H1 (cell line): ENCODE results near the gene STEAP4. TPM values are rescaled to one million over a fixed set of nuclear protein-coding genes. Genes with fewer than 3 reads are reported as not detected.

Source experiments
- CTCF ChIA-PET: fragments of 300-600 bp; sonication (Branson Sonifier 250); formaldehyde crosslinking; loops from one replicate; lab custom pipeline; 2021; ENCODE audit not compliant: partially characterized antibody; lab: Charles Lee
- POLR2A ChIA-PET: fragments of 300-600 bp; sonication (Branson Sonifier 250); formaldehyde crosslinking; loops from one replicate; lab custom pipeline; 2021; ENCODE audit warnings: inconsistent platforms; ENCODE audit not compliant: partially characterized antibody; lab: Charles Lee
- DNase-seq, 2 experiments: peaks; one replicate each; pipeline versions ENCODE4 v3.0.0 to v3.0.0-alpha.2; 2010 to 2022; ENCODE audit warnings: low spot score in 2 of 2, low read depth in 1 of 2, mixed read lengths in 1 of 2
- FAIRE-seq: peaks from 2 replicates; lab custom pipeline; 2011; peaks lifted over from hg19 to GRCh38; lab: Jason Lieb, UNC
- H2AFZ ChIP-seq: 2 replicates; pipeline ENCODE4 v1.8.1; 2012; ENCODE audit warnings: low read length, inconsistent platforms
- H2AK5ac ChIP-seq: 2 replicates; pipeline ENCODE4 v1.6.1; 2013; ENCODE audit warnings: low read depth, low read length
- H2BK120ac ChIP-seq: replicated peaks from 2 replicates; pipeline ENCODE3; 2013; ENCODE audit warnings: low read depth, low read length, inconsistent platforms
- H2BK12ac ChIP-seq: 2 replicates; pipeline ENCODE4 v1.6.1; 2013; ENCODE audit warnings: low read depth, low read length
- H2BK15ac ChIP-seq: 2 replicates; pipeline ENCODE4 v1.6.1; 2013; ENCODE audit warnings: low read length
- H2BK20ac ChIP-seq: 2 replicates; pipeline ENCODE4 v1.6.1; 2013; ENCODE audit warnings: low read length
- H2BK5ac ChIP-seq: 2 replicates; pipeline ENCODE4 v1.6.1; 2013; ENCODE audit warnings: low read depth, low read length
- H3K14ac ChIP-seq: 2 replicates; pipeline ENCODE4 v1.6.1; 2013; ENCODE audit warnings: inconsistent platforms; ENCODE audit not compliant: insufficient read length
- H3K18ac ChIP-seq: 2 replicates; pipeline ENCODE4 v1.6.1; 2013; ENCODE audit warnings: low read length; ENCODE audit errors: extremely low read depth
- H3K23ac ChIP-seq: 2 replicates; pipeline ENCODE4 v1.6.1; 2013; ENCODE audit warnings: inconsistent platforms; ENCODE audit not compliant: insufficient read length
- H3K23me2 ChIP-seq: 2 replicates; pipeline ENCODE4 v1.6.1; 2013; ENCODE audit warnings: low read depth, low read length
- H3K27ac ChIP-seq: 2 replicates; pipeline ENCODE4 v1.6.1; 2011; ENCODE audit warnings: low read depth, low read length, inconsistent platforms
- H3K27me3 ChIP-seq, 4 experiments: replicated peaks in 1 of 4; 1 replicate in 1 of 4; 2 replicates in 3 of 4; pipeline versions ENCODE4 v1.6.1 to v1.8.1; 2011 to 2013; ENCODE audit warnings: low read length in 3 of 4, mild to moderate bottlenecking in 3 of 4, inconsistent platforms in 2 of 4, mixed read lengths in 2 of 4, moderate library complexity in 1 of 4; ENCODE audit not compliant: control insufficient read depth in 3 of 4, insufficient read depth in 3 of 4; ENCODE audit errors: extremely low read depth in 1 of 4
- H3K36me3 ChIP-seq, 4 experiments: 2 replicates each; pipeline versions ENCODE4 v1.6.1 to v1.8.1; 2011 to 2013; ENCODE audit warnings: mild to moderate bottlenecking in 4 of 4, low read length in 3 of 4, moderate library complexity in 2 of 4, control low read depth in 1 of 4, inconsistent platforms in 1 of 4; ENCODE audit not compliant: insufficient read depth in 4 of 4, control insufficient read depth in 2 of 4
- H3K4ac ChIP-seq: replicated peaks from 2 replicates; pipeline ENCODE3; 2013; ENCODE audit warnings: low read length, low read depth, mixed read lengths, inconsistent platforms; ENCODE audit not compliant: insufficient read length
- H3K4me1 ChIP-seq, 4 experiments: replicated peaks in 1 of 4; 1 replicate in 1 of 4; 2 replicates in 3 of 4; pipeline versions ENCODE4 v1.6.1 to v1.8.1; 2011 to 2013; ENCODE audit warnings: low read length in 3 of 4, inconsistent platforms in 2 of 4, mixed read lengths in 1 of 4; ENCODE audit not compliant: insufficient read depth in 4 of 4, control insufficient read depth in 3 of 4
- H3K4me2 ChIP-seq, 2 experiments: 2 replicates each; pipeline versions ENCODE4 v1.6.1 to v1.8.1; 2011 to 2013; ENCODE audit warnings: low read depth in 2 of 2, low read length in 2 of 2, control low read depth in 1 of 2, inconsistent platforms in 1 of 2, mild to moderate bottlenecking in 1 of 2; ENCODE audit not compliant: insufficient read depth in 1 of 2
- H3K4me3 ChIP-seq, 4 experiments: fragments of 200-600, 300-600 bp in 1 of 4; sonication (generic), shearing (Covaris generic), sonication (Bioruptor Twin) in 1 of 4; 2 replicates each; pipeline versions ENCODE4 v1.5.1 to v1.8.1; 2011 to 2016; ENCODE audit warnings: low read length in 4 of 4, low read depth in 3 of 4, control low read depth in 2 of 4, inconsistent platforms in 2 of 4, mild to moderate bottlenecking in 2 of 4, mixed read lengths in 1 of 4, moderate library complexity in 1 of 4; ENCODE audit not compliant: insufficient read depth in 2 of 4; ENCODE audit errors: extremely low read depth in 1 of 4
- H3K56ac ChIP-seq: replicated peaks from 2 replicates; pipeline ENCODE3; 2013; ENCODE audit warnings: low read depth, mild to moderate bottlenecking, mixed read lengths, low read length, inconsistent platforms; ENCODE audit not compliant: insufficient read length
- H3K79me1 ChIP-seq: 2 replicates; pipeline ENCODE4 v1.6.1; 2013; ENCODE audit warnings: low read depth, low read length, control low read depth
- H3K79me2 ChIP-seq, 2 experiments: 2 replicates each; pipeline versions ENCODE4 v1.6.1 to v1.8.1; 2012 to 2013; ENCODE audit warnings: low read length in 2 of 2, mild to moderate bottlenecking in 2 of 2, inconsistent platforms in 1 of 2; ENCODE audit not compliant: insufficient read depth in 2 of 2, control insufficient read depth in 1 of 2
- H3K9ac ChIP-seq, 4 experiments: replicated peaks in 1 of 4; 1 replicate in 1 of 4; 2 replicates in 3 of 4; pipeline versions ENCODE4 v1.6.1 to v1.8.1; 2011 to 2013; ENCODE audit warnings: low read depth in 3 of 4, low read length in 3 of 4, control low read depth in 2 of 4, mild to moderate bottlenecking in 2 of 4, moderate library complexity in 2 of 4, inconsistent platforms in 1 of 4; ENCODE audit errors: extremely low read depth in 1 of 4
- H3K9me3 ChIP-seq, 2 experiments: 2 replicates each; pipeline versions ENCODE4 v1.6.1 to v1.8.1; 2012 to 2013; ENCODE audit warnings: mild to moderate bottlenecking in 2 of 2, moderate library complexity in 2 of 2, control low read depth in 1 of 2, inconsistent platforms in 1 of 2, low read depth in 1 of 2, low read length in 1 of 2, mixed read lengths in 1 of 2; ENCODE audit not compliant: insufficient read depth in 2 of 2
- H4K20me1 ChIP-seq, 2 experiments: replicated peaks in 1 of 2; 2 replicates each; pipeline versions ENCODE3 to v1.8.1; 2011 to 2013; ENCODE audit warnings: inconsistent platforms in 2 of 2, low read length in 2 of 2, mild to moderate bottlenecking in 1 of 2; ENCODE audit not compliant: insufficient read depth in 2 of 2, control insufficient read depth in 1 of 2
- H4K5ac ChIP-seq: 2 replicates; pipeline ENCODE4 v1.6.1; 2013; ENCODE audit warnings: low read length, low read depth, mixed read lengths, inconsistent platforms; ENCODE audit not compliant: insufficient read length
- H4K8ac ChIP-seq: 2 replicates; pipeline ENCODE4 v1.8.0; 2013; ENCODE audit warnings: mild to moderate bottlenecking, moderate library complexity, low read length, inconsistent platforms; ENCODE audit not compliant: insufficient read depth; ENCODE audit errors: extremely low read depth
- H4K91ac ChIP-seq: replicated peaks from 2 replicates; pipeline ENCODE3; 2013; ENCODE audit warnings: low read length, mixed read lengths, inconsistent platforms; ENCODE audit not compliant: insufficient read length
- ATF2 ChIP-seq: IDR thresholded peaks from 2 replicates; pipeline ENCODE4 v1.6.1; 2012; ENCODE audit warnings: low read length, inconsistent platforms
- CHD2 ChIP-seq: IDR thresholded peaks from 2 replicates; pipeline ENCODE4 v1.6.1; 2012; ENCODE audit warnings: low read length, improper control_type of control experiment
- EZH2 ChIP-seq: fragments of 200-600 bp; sonication (generic); IDR thresholded peaks from 2 replicates; pipeline ENCODE4 v1.7.1; 2012; ENCODE audit warnings: low read depth, mild to moderate bottlenecking, moderate library complexity, low read length, inconsistent platforms; ENCODE audit not compliant: severe bottlenecking
- GABPA ChIP-seq: IDR thresholded peaks from 2 replicates; pipeline ENCODE4 v1.6.1; 2011; ENCODE audit warnings: mild to moderate bottlenecking, low read length, moderate library complexity, borderline replicate concordance; ENCODE audit not compliant: insufficient read depth
- GTF2F1 ChIP-seq: IDR thresholded peaks from 2 replicates; pipeline ENCODE4 v1.6.1; 2012; ENCODE audit warnings: low read depth, low read length, improper control_type of control experiment, borderline replicate concordance
- SP1 ChIP-seq: IDR thresholded peaks from 2 replicates; pipeline ENCODE4 v1.6.1; 2011; ENCODE audit warnings: low read depth, low read length
- WGBS, 2 experiments: shearing (Covaris generic) in 1 of 2; methylation state at CpG; one replicate each; pipeline versions ENCODE4 v1.1.6 to v1.1.7; 2013 to 2015; ENCODE audit warnings: low lambda C conversion rate in 2 of 2, mixed read lengths in 2 of 2, inconsistent platforms in 1 of 2, low coverage in 1 of 2, missing lambda C conversion rate in 1 of 2; ENCODE audit not compliant: insufficient replicate concordance in 2 of 2, insufficient coverage in 1 of 2, insufficient read length in 1 of 2; ENCODE audit errors: extremely low coverage in 1 of 2, missing lambda C conversion rate in 1 of 2; 5-methylcytosine and 5-hydroxymethylcytosine counted together
- polyA plus RNA-seq, 7 experiments: library from polyadenylated mRNA; depleted of rRNA in 3 of 7; stranded (reverse) in 5 of 7; unstranded in 2 of 7; fragments of >200 nt in 5 of 7; fragments of 200-250 nt in 2 of 7; gene quantifications; 1 replicate in 5 of 7; 2 replicates in 1 of 7; 4 replicates in 1 of 7; pipeline versions ENCODE4 v1.2.1 to v1.2.3, GENCODE V29; 2011 to 2013; ENCODE audit warnings: missing spikeins in 2 of 7, mixed read lengths in 2 of 7
- total RNA-seq: library from RNA; stranded (reverse); fragmentation: NEBNext Ultra II Directional; extraction: Animal tissue kit (Norgen Biotek cat#: 25700); gene quantifications from 2 replicates; pipeline ENCODE4 v1.2.1, GENCODE V29; 2021

The STEAP4 gene
- total and polyA plus RNA-seq, 2 of the 8 experiments (the other 6 are each of a cell fraction or from before 2014, with no cell fraction given), result under 0.01 TPM; not detected in 1

DNA sequence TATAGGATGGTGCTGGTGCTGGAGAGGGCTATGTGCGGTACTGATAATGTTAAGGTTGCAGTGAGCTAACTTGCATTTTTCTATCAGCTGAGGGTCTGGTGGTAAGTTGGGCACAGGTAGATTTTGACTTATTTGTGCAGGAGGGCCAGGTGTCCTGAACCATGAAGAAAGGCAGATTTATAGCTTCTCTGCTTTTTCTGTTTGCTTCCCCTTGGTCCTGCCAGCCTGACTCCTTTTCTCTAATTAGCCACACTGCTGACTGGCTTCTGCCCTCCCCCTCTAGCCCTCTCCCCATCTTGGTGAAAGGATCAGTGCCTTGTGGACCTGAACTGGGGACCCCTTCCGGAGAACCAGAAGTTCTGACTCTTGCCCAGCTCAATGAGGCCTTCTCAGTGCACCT, 40.8 kb upstream of the STEAP4 start:
- no peaks in the 10 kb centered on the region for H3K36me3 ChIP-seq
- no peaks in the 10 kb centered on the region for H4K20me1 ChIP-seq
- POLR2A ChIA-PET, result no interaction called here
- TF ChIP-seq EZH2 (no peak), GTF2F1 (no peak), ATF2 (no peak), SP1 (no peak), GABPA (no peak), CHD2 (no peak)
- H3K4me1 ChIP-seq, result peaks cover 0 to 8% (median 2%) of the 10 kb centered on the region in 4 experiments; a peak in 4 of 7 replicates
- H3K56ac ChIP-seq, result no peak overlapping the region
- no peak overlapping the region for H2BK120ac ChIP-seq
- H3K79me2 ChIP-seq, result no peaks in the 10 kb centered on the region
- no peak overlapping the region for H4K8ac ChIP-seq
- no peaks in the 10 kb centered on the region for H3K9me3 ChIP-seq
- no peak overlapping the region for H2BK15ac ChIP-seq
- WGBS, 2 experiments, result 100% methylated on average over 2 of the region's 2 CpGs; no CpG with 5 or more reads in 1 of the 2 experiments
- H4K5ac ChIP-seq, result no peak overlapping the region
- no peak overlapping the region for H2BK12ac ChIP-seq
- peak overlapping the region; percentile 19; the same call in 1 of the 2 replicates for H2BK20ac ChIP-seq
- H3K23ac ChIP-seq, result no peak overlapping the region
- H3K18ac ChIP-seq, result no peak overlapping the region
- H2AK5ac ChIP-seq, result no peak overlapping the region
- H2AFZ ChIP-seq, result 0 out of 2 replicates have a peak overlapping the region, but pooled peaks have one; percentile 4
- H2BK5ac ChIP-seq, result no peak overlapping the region
- DNase-seq (no peak), FAIRE-seq (no peak)
- CTCF ChIA-PET, result interaction anchor here (0.6 to 3.8 kb wide), 9 partner anchors 10 to 415 kb away, joined by 3 to 22 read pairs (median 5); no protein-coding TSS in a partner anchor
- no peak overlapping the region for H4K91ac ChIP-seq
- H3K9ac ChIP-seq, result no peak overlapping the region
- H3K4me3 ChIP-seq, result no peak overlapping the region
- no peaks in the 10 kb centered on the region for H3K79me1 ChIP-seq
- no peak overlapping the region for H3K14ac ChIP-seq
- no peak overlapping the region for H3K27ac ChIP-seq
- H3K23me2 ChIP-seq, result no peaks in the 10 kb centered on the region
- no peak overlapping the region for H3K4me2 ChIP-seq
- no peak overlapping the region for H3K4ac ChIP-seq
- H3K27me3 ChIP-seq, result no peaks in the 10 kb centered on the region
